OCI-LY3 (cell line): ENCODE results near the gene MBNL1.

Experiments used
- H2AFZ ChIP-seq: fragments of 200-600, 300-600 bp; shearing (Covaris generic); 2 replicates; pipeline ENCODE4 v1.6.0; 2014; ENCODE audit warnings: antibody characterized with exemption, low read depth, low read length
- H3K27ac ChIP-seq: fragments of 200-600, 300-600 bp; sonication (generic); 2 replicates; pipeline ENCODE4 v1.5.1; 2014; ENCODE audit warnings: mild to moderate bottlenecking, low read length, moderate library complexity, mixed read lengths
- H3K27me3 ChIP-seq: fragments of 200-600, 300-600 bp; sonication (generic); 2 replicates; pipeline ENCODE4 v1.6.1; 2014; ENCODE audit warnings: low read depth, low read length, mixed read lengths
- H3K36me3 ChIP-seq: fragments of 200-600, 300-600 bp; sonication (generic); replicated peaks from 2 replicates; pipeline ENCODE3; 2014; ENCODE audit warnings: low read depth, low read length, mixed read lengths
- H3K4me1 ChIP-seq: fragments of 300-600, 200-600 bp; sonication (generic); 2 replicates; pipeline ENCODE4 v1.6.1; 2014; ENCODE audit warnings: low read length, mixed read lengths
- H3K4me2 ChIP-seq: fragments of 200-600, 300-600 bp; sonication (generic); 2 replicates; pipeline ENCODE4 v1.6.1; 2014; ENCODE audit warnings: low read length, mixed read lengths
- H3K4me3 ChIP-seq: fragments of 300-600, 200-600 bp; sonication (generic); 2 replicates; pipeline ENCODE4 v1.5.1; 2014; ENCODE audit warnings: antibody characterized with exemption, mild to moderate bottlenecking, low read length, moderate library complexity
- H3K79me2 ChIP-seq: fragments of 300-600, 200-600 bp; shearing (Covaris generic); 2 replicates; pipeline ENCODE4 v1.6.1; 2014; ENCODE audit warnings: mild to moderate bottlenecking, low read length, mixed read lengths
- H3K9ac ChIP-seq: fragments of 300-600, 200-600 bp; shearing (Covaris generic); 2 replicates; pipeline ENCODE4 v1.6.0; 2014; ENCODE audit warnings: mild to moderate bottlenecking, low read length, moderate library complexity
- H3K9me3 ChIP-seq: fragments of 200-600, 300-600 bp; shearing (Covaris generic); 2 replicates; pipeline ENCODE4 v1.6.1; 2014; ENCODE audit warnings: low read length, mixed read lengths; ENCODE audit not compliant: insufficient read depth
- H4K20me1 ChIP-seq: fragments of 200-600, 300-600 bp; sonication (generic); 2 replicates; pipeline ENCODE4 v1.6.1; 2016; ENCODE audit warnings: low read length, mixed read lengths; ENCODE audit not compliant: insufficient read depth
- CTCF ChIP-seq: fragments of 200-600, 300-600 bp; sonication (generic); IDR thresholded peaks from 2 replicates; pipeline ENCODE4 v1.5.1; 2014; ENCODE audit warnings: antibody characterized with exemption, low read length, low read depth
- EZH2phosphoT487 ChIP-seq: fragments of 200-600 bp; shearing (Covaris generic); IDR thresholded peaks from 2 replicates; pipeline ENCODE4 v1.6.1; 2018; ENCODE audit warnings: antibody characterized with exemption, mixed run types, low read depth

Gene MBNL1

GRCh38 chr3:152389316-152389934 is 120.7 kb downstream of the MBNL1 start:
- H4K20me1 ChIP-seq: peaks cover 85% of the 10 kb centered on the region
- no peaks in the 10 kb centered on the region for H3K36me3 ChIP-seq
- peaks cover 96% of the 10 kb centered on the region for H3K79me2 ChIP-seq
- no peak overlapping the region for H3K9ac ChIP-seq
- no peak overlapping the region for H3K4me3 ChIP-seq
- H3K4me2 ChIP-seq: no peak overlapping the region
- H2AFZ ChIP-seq: no peak overlapping the region
- no peak overlapping the region for H3K27ac ChIP-seq
- TF ChIP-seq CTCF (no peak), EZH2phosphoT487 (no peak)
- no peaks in the 10 kb centered on the region for H3K4me1 ChIP-seq
- H3K27me3 ChIP-seq: no peaks in the 10 kb centered on the region
- H3K9me3 ChIP-seq: no peaks in the 10 kb centered on the region

GRCh38 chr3:152390647-152391046 is 121.9 kb downstream of the MBNL1 start:
- no peak overlapping the region for H3K4me3 ChIP-seq
- H3K79me2 ChIP-seq: peaks cover 94% of the 10 kb centered on the region
- H3K4me2 ChIP-seq: no peak overlapping the region
- no peaks in the 10 kb centered on the region for H3K9me3 ChIP-seq
- H3K9ac ChIP-seq: no peak overlapping the region
- H2AFZ ChIP-seq: no peak overlapping the region
- H3K4me1 ChIP-seq: no peaks in the 10 kb centered on the region
- peaks cover 81% of the 10 kb centered on the region for H4K20me1 ChIP-seq
- no peaks in the 10 kb centered on the region for H3K27me3 ChIP-seq
- no peak overlapping the region for H3K27ac ChIP-seq
- no peak for TF ChIP-seq EZH2phosphoT487
- TF ChIP-seq CTCF: no peak
- peaks cover 3% of the 10 kb centered on the region for H3K36me3 ChIP-seq

- Histone ChIP-seq H3K9me3 (no peaks in the 10 kb centered on the region), H3K27me3 (no peaks in the 10 kb centered on the region), H3K79me2 (peaks cover 93% of the 10 kb centered on the region), H3K4me3 (no peak overlapping the region), H2AFZ (no peak overlapping the region), H3K4me2 (no peak overlapping the region), H3K27ac (no peak overlapping the region), H3K9ac (no peak overlapping the region), H3K4me1 (no peaks in the 10 kb centered on the region), H4K20me1 (peaks cover 79% of the 10 kb centered on the region), H3K36me3 (peaks cover 9% of the 10 kb centered on the region)
- TF ChIP-seq CTCF (no peak), EZH2phosphoT487 (no peak)
Observed at GRCh38 chr3:152391671-152392070, 122.9 kb downstream of the MBNL1 start.

GRCh38 chr3:152392272-152392880 is 123.6 kb downstream of the MBNL1 start:
- peaks cover 14% of the 10 kb centered on the region for H3K36me3 ChIP-seq
- no peak overlapping the region for H3K27ac ChIP-seq

More at GRCh38 chr3:152392272-152392880, 123.6 kb downstream of the MBNL1 start:
- Histone ChIP-seq H3K27me3 (no peaks in the 10 kb centered on the region), H3K4me2 (no peak overlapping the region), H3K4me3 (no peak overlapping the region), H3K9me3 (no peaks in the 10 kb centered on the region), H3K9ac (no peak overlapping the region), H4K20me1 (peaks cover 77% of the 10 kb centered on the region), H3K79me2 (peaks cover 92% of the 10 kb centered on the region), H3K4me1 (no peaks in the 10 kb centered on the region), H2AFZ (no peak overlapping the region)
- TF ChIP-seq EZH2phosphoT487: no peak
- TF ChIP-seq CTCF: no peak
